GM12872 (cell line): ENCODE measurements around the gene FGFBP3.

Experiments used
- TF ChIP-seq, protein P1 (sequence below): IDR thresholded peaks from 3 replicates; pipeline ENCODE4 v1.5.1; 2011; ENCODE audit warnings: low read depth, mild to moderate bottlenecking, low read length, moderate library complexity; ENCODE audit not compliant: insufficient read depth

The FGFBP3 gene

DNA sequence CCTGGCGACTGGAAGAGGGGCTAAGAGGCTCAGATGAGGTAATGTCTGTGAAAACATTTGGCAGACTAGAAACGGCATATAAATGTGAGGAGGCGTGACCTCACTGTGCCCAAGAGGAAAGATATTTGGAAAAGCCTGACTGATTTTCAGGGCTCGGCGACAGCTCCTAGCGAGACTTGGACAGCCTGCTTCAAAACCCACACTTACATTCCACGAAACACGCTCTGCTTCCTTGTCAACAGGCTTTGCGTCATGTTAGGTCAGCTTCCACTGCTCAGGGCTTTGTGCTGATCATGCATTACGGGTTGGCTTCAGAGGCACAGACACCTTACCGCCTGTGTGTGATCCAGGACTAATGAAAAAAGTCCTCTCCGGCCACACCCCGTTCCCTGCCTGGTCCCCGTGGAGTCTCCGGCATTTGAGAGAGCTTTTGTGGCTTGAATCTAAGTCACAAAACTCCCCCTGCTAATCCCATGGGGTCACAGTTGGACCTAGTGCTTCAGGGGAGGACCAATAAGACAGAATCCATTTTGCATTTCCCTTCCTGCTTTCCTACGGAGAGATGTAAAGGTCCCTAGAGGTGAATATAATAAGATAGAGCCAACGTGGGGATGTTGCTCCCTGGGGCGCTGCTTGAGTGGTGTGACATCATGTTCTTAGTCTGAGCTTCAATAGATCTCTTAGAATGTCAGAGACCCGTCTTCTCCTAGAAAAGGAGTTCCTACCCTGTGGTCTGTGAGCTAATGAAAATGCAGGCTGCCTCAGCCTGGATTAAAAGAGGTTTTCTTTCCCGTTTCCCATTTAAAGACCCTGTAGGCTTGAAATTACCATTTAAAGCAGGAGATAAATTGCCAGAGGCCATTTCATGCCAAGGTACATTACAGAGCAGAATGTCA, 25.5 kb downstream of the FGFBP3 start:
- TF ChIP-seq, protein P1, sequence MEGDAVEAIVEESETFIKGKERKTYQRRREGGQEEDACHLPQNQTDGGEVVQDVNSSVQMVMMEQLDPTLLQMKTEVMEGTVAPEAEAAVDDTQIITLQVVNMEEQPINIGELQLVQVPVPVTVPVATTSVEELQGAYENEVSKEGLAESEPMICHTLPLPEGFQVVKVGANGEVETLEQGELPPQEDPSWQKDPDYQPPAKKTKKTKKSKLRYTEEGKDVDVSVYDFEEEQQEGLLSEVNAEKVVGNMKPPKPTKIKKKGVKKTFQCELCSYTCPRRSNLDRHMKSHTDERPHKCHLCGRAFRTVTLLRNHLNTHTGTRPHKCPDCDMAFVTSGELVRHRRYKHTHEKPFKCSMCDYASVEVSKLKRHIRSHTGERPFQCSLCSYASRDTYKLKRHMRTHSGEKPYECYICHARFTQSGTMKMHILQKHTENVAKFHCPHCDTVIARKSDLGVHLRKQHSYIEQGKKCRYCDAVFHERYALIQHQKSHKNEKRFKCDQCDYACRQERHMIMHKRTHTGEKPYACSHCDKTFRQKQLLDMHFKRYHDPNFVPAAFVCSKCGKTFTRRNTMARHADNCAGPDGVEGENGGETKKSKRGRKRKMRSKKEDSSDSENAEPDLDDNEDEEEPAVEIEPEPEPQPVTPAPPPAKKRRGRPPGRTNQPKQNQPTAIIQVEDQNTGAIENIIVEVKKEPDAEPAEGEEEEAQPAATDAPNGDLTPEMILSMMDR, result no peak

DNA sequence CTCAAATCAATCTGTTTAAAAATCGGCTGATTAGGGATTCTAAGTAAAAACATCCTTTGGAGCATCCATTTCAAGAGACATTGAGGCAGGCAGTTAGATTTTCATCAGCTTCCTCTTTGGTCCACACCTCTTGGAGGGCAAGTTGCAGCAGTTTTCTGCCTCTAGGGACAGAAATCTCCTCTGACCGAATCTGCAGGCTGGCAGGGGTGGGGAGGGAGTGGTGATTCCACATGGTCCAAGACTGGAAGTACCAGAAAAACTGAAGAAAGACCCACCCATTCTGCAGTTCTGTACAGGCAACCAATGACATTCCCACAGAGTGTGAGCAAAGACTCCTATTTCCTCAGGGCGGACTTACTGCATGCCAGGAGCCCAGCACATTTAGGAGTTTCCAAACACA, 29.0 kb downstream of the FGFBP3 start:
- TF ChIP-seq, protein P1, result no peak

DNA sequence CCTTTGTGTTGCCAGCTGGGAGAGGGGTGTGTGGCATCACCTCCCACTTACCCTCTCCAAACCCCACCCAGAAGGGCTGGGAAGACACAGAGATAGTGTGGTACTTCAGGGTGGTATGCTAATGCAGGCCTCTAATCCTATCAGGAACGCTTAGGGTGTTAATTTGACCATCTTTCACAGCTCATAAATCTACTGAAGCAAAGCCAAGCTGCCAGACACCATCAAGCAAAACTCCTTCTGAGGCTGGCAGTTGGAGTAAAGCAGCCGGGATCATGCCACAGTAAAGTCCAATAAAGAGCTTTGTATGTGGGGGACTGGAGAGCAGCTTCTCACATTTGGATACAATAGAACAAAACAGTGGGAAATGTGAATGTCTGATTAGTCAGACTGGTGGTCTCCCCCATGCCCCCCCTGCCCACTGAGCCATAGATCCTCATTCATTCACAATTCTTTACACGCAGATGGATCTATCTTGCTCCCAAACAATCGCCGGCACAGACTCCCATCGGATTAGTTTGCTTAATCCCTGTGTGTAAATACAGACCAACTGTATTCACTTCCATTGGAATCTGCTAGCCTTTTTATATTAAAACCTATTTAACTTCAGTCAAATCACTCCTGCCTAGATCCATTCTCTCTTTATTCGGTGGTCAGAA, 29.6 kb downstream of the FGFBP3 start:
- TF ChIP-seq, protein P1, result no peak

DNA sequence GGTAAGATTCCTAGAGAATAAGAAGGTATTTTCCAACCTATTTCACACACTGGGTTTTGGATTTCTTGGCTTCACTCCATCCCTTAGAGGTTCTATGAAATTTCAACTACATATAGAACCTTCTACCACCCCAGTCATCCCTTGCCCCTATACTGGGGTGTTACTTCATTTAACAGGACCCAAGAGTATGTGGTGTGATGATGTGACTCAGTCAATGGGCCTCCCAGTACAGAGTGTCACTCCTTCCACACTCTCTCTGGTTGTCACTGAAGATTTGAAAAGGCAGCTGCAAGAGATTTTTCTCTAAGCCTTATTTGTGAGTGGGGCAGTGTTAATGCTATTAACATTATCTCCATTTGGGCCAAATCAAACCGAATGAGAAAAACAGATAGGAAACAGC, 33.5 kb downstream of the FGFBP3 start:
- TF ChIP-seq, protein P1, result no peak

DNA sequence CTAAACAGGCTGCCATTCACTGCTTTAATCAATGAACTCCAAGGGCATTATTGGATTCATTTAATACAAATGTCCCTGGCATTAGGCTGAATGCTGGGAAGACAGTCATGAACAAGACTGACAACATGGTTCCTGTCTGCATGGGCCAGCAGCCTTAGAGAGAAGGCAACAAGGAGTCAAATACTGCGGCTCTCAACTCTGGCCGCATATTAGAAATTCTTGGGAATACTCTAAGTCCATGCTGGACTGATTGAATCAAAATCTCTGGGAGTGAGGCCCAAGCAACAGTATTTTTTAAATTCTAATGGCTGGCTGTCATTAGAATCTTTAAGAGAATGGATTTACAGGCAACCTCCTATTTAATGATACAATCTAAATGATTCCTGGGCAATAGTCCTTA, 34.1 kb downstream of the FGFBP3 start:
- TF ChIP-seq, protein P1, result no peak

DNA sequence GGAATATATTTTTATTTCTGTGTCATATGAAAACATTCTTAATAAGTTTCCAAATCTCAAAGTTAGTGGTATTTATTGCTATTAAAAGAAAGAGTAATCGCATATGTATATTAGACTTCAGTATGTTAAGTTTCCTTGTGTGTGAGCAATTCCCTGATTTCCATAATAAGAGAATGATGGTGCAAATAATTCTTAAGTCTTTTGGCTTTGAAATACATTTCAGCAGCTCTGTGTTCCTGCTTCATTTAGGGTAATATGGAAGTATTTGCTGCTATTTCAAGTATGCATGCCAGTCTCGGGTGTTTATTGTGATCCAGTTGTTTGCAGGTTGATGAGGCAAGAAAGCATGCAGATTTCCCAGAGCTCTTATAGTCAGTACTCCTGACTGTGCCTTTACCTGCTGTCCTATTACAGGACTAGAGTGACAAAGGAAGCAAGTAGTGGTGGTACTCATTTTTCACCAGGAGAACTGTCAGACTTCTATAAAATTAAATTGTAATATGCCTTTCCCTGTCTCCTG, 43.7 kb downstream of the FGFBP3 start:
- TF ChIP-seq, protein P1, result no peak

DNA sequence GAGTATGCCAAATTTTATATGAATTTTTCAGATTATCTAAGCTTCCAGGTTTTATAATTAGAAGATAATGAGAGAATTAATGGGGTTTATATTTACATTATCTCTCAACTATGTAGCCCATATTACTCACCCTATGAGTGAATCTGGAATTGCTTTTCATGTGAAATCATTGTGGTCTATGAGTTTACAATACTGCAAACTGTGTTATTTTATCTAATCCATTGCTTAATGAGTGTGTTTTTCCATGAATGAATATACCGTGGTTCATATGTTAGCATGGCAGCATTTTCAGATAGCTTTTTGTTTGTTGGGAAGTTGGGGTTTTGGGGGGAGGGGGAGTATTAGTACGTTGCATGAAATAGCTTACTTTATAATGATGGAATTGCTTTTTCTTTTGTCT, 44.5 kb downstream of the FGFBP3 start:
- TF ChIP-seq, protein P1, result no peak
